Measurements from ENCODE around the gene AQP11.

AQP11 gene

GRCh38 chr11:77658213-77659013 is 68.7 kb downstream of the AQP11 start:
- no peak for DNase-seq (ENCODE audit: low read depth, low spot score)
